Upper lobe of left lung (tissue), 4 donors: ENCODE measurements around the gene DDX39A.

Experiments used
- POLR2A ChIP-seq, 4 donors: fragments of 450-650 bp; IDR thresholded peaks; one replicate each; pipeline ENCODE4 v1.5.1; 2016 to 2017; ENCODE audit warnings: antibody characterized with exemption in 4 of 4, mild to moderate bottlenecking in 2 of 4
- POLR2AphosphoS5 ChIP-seq, 2 donors: sonication (generic); formaldehyde crosslinking; IDR thresholded peaks; one replicate each; pipeline ENCODE4 v1.5.1; 2017; ENCODE audit warnings: antibody characterized with exemption in 2 of 2
- TF ChIP-seq, protein P1 (sequence below), 6 experiments: fragments of 450-650 bp in 4 of 6; fragments of 200-600 bp in 2 of 6; sonication (generic) in 2 of 6; IDR thresholded peaks; one replicate each; pipeline ENCODE4 v1.5.1; 2016 to 2019; ENCODE audit warnings: antibody characterized with exemption in 6 of 6

DNA sequence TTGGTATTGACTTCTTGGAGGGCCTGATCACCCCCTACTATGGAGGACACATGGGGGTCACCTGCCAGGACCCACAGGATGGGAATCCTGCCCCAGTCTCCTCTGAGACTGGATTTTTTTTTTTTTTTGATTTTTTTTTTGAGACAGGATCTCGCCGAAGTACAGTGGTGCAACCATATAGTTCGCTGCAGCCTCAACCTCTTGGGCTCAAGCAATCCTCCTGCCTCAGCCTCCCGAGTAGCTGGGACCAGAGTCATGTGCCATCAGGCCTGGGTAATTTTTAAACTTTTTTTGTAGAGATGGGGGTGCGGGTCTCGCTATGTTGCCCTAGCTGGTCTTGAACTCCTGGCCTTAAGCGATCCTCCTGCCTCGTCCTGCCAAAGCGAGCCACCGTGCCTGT, 52.1 kb downstream of the DDX39A start:
- TF ChIP-seq, protein P1, sequence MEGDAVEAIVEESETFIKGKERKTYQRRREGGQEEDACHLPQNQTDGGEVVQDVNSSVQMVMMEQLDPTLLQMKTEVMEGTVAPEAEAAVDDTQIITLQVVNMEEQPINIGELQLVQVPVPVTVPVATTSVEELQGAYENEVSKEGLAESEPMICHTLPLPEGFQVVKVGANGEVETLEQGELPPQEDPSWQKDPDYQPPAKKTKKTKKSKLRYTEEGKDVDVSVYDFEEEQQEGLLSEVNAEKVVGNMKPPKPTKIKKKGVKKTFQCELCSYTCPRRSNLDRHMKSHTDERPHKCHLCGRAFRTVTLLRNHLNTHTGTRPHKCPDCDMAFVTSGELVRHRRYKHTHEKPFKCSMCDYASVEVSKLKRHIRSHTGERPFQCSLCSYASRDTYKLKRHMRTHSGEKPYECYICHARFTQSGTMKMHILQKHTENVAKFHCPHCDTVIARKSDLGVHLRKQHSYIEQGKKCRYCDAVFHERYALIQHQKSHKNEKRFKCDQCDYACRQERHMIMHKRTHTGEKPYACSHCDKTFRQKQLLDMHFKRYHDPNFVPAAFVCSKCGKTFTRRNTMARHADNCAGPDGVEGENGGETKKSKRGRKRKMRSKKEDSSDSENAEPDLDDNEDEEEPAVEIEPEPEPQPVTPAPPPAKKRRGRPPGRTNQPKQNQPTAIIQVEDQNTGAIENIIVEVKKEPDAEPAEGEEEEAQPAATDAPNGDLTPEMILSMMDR (IDR thresholded peaks at IDR 0.05), result no peak
- TF ChIP-seq POLR2A (IDR thresholded peaks at IDR 0.05) (no peak), POLR2AphosphoS5 (IDR thresholded peaks at IDR 0.05) (no peak)
